IPS DF 4.7 (cell line): ENCODE data around the gene ZNF20.

Experiments
- DNase-seq: peaks from one replicate; pipeline ENCODE4 v3.0.0-alpha.2; 2013; ENCODE audit warnings: low spot score; ENCODE audit errors: extremely low read depth

Gene ZNF20

DNA sequence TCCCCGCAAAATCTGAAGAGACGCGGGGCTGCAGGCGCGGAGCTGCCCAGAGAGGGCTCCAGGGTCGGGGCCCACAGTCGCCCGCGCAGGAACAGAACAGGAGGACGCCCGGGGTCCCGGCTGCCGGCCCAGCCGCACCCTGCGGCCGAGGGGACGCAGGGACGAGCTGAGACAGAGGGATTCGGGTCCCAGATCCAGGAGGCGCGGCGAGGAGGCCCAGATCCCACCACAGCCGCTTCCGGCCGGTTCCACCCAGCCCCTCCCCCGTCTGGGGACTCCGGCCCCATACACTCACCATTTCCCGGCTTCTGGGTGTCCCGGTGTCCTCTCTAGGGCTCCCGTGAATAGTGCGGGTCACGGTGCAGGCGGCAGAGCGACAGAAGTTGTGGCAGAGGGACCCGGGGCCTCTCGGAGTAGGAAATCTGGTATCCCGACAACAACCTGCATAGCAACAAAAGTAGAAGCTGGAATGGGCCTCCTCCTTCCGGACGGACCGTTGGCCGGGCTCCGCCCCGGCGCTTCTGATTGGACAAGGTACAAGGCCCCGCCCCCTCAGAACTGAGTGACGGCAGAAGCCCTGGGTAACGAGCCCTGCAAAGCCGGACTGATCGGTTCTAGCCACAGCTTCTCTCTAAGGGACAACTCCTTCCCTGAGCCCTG, at the start of gene ZNF20:
Gene ZNF20, minus strand, starts transcription at position 466 of the 660 bp plus-strand sequence. Its CDS starts 168 bp downstream, at position 298.
- no peak for DNase-seq

DNA sequence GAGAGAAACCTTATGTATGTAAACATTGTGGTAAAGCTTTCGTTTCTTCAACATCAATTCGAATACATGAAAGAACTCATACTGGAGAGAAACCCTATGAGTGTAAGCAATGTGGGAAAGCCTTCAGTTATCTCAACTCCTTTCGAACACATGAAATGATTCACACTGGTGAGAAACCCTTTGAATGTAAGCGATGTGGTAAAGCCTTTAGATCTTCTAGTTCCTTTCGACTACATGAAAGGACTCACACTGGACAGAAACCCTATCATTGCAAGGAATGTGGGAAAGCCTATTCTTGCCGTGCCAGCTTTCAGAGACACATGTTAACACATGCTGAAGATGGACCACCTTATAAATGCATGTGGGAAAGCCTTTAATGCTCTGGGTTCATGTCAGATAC, 47.5 kb upstream of the ZNF20 start:
- no peak for DNase-seq

DNA sequence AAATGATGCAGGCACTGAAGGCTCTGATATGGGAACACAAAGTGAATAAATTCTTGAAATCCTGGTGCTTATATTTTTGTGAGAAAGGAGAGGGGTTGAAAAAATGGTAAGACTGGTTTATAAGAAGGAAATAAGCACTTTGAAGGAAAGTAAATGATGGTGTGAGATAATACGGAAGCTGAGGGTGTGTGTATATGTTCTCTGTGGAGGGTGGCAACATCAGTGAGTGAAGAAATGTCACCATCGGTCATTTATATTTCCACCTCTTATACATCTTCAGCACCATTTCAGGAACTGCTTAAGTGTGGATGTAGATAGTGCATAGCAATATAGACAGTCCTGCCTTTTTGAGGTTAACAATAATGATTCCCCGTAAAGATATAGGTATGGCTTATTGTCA, 40.2 kb upstream of the ZNF20 start:
- DNase-seq, result no peak

DNA sequence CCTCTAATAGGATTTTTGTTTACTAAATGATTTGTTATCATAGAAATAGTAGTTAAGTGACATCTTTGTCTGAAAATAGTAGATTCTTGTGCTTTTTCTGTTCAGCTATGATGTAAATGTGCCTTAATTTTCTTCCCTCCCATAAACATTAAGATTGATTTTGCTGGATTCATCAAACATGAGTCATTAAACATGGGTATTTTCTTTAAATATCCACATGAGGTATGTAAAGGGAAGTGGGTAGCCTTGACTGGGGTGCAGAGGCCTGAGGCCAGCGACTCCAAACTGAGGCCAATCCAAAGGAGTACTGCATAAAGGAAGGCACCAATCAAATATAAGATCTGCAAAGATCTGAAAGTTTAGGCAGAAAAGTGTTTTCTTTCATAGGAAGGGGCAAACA, 26.5 kb upstream of the ZNF20 start:
- no peak for DNase-seq

DNA sequence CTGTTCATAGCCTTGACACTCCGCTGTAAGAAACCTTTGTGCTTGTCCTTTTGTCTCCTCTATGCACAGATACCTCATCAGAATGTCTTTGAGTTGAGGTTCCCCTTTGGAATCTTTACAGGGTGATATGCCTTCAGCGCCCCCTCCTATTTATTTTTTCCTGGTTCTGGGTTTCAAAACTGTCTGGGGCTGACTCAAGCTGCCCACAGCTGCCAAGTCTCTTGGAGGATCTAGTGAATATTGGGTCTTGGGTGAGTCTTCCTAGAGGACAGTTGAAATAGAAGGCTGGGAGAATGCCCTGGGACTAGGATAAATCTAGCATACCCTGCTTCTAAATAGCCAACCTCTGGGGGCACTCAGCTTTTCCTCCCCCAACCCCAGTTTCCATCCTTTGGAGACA, 23.7 kb upstream of the ZNF20 start:
- DNase-seq, result no peak

DNA sequence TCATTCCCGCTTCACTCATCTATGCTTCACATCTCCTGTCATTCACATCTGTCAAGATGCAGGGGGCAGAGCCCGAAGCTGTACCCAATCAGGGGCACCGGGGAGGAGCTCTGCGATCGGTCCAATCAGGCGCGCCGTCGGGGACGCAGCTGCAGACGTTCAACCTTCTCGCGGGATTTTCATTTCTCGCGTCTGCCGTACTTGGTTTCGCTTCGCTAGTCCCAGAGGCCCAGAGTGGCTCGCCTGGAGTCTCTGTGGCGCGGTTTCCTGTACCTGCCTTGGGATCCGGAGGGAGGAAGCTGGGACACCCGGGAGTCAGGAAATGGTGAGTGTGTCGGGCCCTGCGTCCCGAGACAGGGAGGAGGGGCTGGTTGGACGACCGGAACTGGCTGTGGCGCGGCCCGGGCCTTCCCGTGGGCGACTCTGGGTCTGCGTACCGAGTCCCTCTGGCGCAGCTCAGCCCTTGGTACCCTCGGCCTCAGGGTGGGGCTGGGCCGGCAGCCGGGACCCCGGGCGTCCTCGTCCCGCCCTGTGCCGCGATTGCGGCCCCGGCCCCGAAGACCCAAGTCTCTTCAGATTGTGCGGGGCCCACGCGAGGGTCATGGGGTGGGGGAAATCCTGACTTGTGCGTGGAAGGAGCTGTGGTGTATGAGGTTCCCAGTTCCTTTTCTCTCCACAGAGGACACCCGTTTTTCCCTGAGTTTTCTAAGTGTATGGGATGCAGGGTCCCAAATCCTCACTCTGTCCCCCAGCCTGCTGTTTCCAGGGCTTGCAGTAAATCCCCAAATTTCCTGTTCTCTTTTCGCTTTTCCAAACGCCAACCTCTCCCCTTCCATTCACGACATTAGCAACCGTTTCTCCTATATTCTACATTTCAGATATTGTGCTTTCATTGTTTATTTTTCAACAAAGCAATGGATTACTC, 23.0 kb upstream of the ZNF20 start, which contains the start of gene ZNF136:
Gene ZNF136, plus strand, starts transcription at position 215 of the 925 bp plus-strand sequence. Its CDS starts 108 bp downstream, at position 323.
- DNase-seq, result no peak

DNA sequence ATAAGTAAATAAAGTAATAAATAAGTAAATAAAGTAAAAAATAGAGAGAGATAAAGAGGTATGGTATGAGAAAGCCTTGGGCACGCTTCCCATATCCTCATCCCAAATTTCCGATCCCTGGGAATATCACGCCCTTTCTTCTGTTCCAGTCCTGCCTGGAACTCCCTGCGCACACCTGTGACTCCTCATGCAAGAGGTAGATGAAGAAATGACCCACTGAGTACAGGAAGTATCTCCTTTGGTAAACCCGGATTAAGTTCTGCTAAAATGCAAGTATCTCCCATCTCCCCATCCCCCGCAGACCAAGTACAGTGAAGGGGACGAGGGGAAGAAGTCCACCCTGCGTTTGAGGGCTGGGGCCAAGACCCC, 22.3 kb upstream of the ZNF20 start:
- DNase-seq, result no peak

DNA sequence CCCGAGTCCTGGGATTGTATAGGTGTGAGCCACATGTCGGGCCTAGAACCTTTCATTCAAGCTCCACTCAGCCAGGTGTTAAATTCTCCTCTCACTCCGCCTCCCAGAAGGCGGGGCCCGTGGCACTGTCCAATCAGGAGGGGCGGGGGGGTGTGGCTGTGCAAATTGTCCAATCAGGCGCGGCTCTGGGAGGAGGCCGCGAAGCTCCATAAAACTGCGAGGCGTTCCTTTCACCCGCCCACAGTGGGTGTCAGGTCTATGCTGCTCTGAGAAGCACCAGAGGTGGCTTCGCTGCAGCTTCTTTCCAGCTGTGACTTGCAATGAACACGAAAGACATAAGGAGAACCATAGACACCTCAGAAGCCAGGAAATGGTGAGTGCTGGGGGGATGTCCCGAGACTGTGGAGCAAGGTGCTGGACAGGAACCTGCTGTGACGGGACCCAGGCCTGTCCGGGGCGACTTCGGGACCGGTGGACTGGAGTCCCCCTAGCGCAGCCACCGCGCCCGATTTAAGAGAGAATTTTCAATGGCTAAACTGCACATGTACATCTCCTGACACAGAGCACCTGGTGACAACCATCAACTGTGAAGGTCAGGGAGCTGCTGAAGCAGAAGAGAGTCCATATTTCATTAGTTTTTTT, 19.7 kb upstream of the ZNF20 start:
- DNase-seq, result no peak

DNA sequence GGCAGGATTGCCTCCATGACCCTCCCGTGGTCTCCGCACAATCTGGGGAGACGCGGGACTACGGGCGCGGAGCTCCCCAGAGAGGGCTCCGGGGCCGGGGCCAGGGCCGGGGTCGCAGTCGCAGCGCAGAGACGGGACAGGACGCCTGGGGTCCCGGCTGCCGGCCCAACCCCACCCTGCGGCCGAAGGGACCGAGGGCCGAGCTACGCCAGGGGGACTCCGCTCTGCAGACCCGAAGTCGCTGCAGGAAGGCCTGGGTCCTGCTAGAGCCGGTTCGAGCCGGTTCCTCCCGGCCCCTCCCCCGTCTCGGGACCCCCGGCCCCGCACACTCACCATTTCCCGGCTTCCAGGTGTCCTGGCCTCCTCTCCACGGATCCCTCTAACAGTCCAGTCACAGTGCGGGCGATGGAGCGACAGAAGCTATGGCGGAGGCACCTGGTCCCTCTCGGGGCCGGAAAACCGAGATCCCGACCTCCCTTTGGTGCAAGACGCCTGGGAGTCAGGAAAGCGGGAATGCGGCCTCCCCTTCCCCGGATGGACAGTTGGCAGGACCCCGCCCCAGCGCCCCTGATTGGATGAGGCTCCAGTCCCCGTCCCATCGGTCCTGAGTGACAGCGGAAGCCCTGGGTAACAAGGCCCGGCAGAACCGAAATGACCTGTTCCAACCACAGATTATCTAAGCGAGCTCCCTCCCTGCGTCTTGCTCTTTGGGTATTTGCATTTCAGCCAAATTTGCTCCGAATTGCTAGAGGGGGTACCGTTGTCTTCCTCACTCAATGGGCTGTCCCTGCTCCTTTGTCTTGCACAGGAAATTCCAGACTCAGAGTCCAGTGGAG, 16.3 kb upstream of the ZNF20 start, which contains the start of gene ZNF625:
Gene ZNF625, minus strand, starts transcription at position 512 of the 836 bp plus-strand sequence. Its CDS starts 176 bp downstream, at position 336.
- DNase-seq, result no peak

DNA sequence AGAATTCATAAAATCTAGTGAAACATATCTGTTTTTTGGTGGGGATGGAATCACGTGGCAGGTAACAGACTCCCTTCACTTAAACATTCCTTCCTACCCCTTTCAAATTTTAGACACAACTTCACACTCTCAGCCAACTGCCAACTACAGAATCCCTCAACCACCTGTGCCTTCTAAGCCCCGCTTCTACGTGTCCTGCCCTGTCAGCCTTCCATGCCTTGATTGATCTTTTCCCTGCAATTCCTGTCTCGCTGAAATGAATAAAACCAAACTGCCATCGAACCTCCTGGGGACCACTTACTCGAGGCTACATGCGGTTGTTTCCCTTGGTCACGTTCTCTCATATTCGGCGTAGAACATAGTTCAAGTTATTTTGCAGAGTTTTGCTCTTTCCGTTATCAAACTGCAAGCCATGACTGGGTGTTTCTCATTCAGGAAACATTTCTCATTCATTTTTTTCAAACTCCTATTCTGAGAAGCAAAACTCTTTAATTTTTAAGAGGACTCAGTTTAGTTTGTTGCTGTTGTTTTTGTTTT, 15.2 kb upstream of the ZNF20 start:
- no peak for DNase-seq

DNA sequence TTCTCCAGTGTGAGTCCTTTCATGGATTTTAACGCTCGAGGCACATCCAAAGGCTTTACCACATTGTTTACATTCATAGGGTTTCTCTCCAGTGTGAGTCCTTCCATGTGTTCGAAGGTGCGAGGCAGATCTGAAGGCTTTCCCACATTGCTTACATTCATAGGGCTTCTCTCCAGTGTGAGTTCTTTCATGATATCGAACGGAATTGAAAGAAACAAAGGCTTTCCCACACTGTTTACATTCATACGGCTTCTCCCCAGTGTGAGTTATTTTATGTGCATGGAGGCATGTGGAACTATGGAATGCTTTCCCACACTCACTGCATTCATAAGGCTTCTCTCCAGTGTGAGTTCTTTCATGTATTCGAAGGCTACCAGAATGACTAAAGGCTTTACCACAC, 5.2 kb upstream of the ZNF20 start:
- no peak for DNase-seq

DNA sequence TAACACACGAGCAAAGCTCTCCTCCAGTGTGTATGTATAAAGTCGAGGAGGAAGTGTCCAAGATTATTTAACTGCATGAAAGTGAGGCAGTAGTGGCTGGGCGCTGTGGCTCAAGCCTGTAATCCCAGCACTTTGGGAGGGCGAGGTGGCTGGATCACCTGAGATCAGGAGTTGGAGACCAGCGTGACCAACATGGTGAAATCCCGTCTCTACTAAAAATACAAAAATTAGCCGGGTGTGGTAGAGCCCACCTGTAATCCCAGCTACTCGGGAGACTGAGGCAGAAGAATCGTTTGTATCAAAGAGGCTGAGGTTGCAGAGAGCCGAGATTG, 1.2 kb upstream of the ZNF20 start:
- DNase-seq, result no peak

DNA sequence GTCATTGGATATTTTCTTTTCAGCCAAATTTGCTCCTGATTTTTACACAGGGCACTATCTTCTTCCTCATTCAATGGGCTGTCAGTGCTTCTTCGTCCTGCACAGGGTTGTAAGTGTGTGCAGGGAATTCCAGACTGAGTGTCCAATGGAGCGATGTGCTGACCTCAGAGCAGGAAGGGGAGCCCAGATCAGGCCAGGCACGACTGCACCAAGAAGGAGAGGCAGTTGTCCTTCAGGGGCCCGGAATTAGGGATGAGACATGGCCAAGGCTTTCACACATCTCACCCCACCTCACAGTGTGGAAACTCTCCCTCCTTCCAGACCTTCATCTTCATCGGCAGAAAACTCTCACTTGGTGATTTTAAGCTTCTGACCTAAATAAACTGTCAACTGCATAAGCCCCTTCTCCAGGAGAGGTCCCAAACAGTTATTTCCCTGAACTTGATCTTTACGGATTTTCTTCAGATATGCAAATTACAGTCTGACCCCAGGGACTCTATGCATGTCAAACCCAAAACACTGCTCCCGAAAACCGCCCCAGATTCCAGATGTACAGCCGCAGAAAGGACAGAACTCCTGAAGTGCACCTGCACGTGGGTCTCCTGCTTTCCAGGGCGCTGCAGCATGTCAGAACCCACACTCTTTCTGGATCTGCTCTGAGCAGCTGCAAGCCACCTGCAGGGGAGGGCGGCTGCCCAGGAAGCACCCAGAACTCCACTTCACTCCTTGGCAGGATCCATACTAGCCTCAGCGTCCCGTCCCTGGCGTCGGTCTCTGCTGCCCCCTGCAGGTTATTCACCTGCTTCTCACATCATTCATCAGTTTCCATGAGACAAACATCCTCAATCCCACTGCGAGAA, 625 bp upstream of the ZNF20 start:
- DNase-seq, result no peak

DNA sequence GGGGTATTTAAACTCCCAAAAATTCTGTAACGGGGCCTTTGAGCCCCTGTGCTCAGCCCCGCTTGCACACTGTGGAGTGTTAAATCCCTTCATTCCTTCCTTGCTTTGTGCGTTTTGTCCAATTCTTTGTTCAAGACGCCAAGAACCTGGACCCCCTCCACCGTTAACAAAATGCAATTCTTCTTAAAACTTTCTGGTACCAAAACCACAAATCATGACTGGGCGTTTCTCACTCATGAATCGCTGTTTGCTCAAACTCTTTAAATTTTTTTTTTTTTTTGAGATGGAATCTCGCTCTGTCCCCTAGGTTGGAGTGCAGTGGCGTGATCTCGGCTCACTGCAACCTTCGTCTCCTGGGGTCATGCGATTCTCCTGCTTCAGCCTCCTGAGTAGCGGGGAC, 881 bp downstream of the ZNF20 start:
- no peak for DNase-seq

DNA sequence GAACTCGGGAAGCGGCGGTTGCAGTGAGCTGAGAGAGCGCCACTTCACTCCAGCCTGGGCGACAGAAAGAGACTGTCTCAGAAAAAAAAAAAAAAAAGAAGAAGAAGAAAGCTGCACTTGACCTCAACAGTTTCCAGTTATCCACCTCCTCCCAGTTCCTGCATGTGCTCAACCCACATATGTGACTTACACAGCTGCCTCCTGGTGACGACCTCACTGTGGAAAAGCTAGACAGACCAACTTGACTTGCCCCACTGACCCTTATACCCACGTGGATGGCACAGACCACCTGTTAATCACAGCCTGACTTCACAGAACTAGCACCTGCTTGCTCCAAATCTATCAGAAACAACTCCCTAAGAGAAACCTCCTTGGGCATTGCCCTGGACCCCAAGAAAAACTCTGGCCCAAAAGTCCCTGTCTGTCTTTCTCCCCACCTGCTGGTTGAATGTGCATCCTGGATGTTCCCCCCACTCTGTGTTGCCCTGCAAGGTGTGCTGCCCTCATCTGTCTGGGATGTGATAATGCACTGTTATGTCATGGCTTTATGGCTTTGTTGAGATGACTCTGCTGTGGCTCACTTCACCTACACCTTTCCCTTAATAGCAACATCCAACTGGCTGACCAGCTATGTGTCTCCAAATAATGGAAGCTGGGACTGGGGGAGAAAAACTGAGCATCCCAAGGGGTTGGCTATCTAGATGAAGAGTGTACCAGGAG, 2.8 kb downstream of the ZNF20 start:
- DNase-seq, result no peak

DNA sequence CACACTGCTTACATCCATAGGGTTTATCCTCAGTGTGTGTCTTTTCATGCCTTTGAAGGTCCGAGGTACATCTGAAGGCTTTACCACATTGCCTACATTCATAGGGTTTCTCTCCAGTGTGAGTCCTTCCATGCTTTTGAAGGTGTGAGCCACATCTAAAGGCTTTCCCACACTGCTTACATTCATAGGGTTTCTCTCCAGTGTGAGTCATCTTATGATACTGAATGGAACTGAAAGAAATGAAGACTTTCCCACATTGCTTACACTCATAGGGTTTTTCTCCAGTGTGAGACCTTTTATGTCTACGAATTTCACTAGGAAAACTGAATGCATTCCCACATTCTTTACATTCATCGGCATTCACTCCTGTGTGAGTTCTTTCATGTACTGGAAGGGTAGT, 7.1 kb downstream of the ZNF20 start:
- no peak for DNase-seq

DNA sequence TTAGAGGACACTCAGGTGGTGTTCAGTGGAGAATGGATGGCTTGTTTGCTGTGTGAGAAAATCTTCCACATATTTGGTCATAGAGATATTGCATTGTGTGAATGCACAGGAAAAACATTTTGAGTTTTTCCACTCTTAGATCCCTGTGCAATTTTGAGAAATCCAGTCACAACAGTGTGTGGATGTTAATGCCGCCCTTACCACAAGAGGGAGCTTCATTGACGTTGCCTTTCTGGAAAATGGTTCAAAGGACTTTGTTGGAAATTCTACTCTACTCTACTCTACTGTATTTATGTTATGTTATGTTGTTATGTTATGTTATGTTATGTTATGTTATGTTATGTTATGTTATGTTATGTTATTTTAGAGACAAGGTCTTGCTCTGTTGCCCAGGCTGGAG, 13.4 kb downstream of the ZNF20 start:
- DNase-seq, result no peak

DNA sequence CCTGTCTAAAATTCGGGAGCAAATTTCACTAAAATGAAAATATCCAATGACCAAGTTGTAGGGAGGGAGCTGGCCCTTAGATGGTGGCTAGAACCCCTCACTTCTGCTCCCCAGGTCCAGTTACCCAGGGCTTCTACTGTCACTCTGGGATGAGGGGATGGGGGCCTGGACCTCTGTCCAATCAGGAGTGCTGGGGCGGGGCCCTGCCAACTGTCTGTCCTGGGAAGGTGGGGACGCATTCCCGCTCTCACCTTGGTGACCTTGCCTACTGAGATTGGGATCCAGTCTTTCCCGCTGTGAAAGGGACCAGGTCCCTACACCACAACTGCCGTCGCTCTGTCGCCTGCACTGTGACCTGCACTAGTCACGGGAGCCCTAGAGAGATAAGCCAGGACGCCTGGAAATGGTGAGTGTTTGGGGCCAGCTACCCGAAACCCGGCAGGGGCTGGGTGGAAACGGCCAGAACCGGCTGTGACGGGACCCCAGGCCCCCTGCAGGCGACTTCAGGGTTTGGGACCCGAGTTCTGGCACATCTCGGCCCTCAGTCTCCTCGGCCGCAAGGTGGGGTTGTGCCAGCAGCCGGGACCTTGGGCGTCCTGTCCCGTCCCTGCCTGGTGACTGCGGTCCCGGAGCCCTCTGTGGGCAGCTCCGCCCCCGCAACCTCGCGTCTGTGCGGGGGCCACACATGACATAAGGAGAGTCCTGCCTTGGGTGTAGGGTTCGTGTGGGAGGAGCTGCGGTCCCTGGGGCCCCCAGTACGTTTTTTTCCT, 22.8 kb downstream of the ZNF20 start:
- no peak for DNase-seq

DNA sequence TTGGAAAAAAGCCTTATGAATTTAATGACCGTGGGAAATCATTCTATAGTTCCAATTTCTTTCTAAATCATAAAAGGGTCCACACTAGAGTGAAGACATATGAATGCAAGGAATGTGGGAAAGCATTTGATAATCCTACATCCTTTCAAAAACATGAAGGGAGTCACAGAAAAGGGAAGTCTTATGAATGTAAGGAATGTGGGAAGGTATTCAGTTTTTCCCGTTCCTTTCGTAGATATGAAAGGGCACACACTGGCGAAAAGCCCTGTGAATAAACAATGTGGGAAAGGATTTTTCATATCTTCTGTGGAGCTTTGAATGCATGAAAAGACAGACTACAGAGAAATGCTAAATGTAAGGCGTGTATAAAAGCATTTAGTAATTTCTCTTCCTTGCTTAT, 27.0 kb downstream of the ZNF20 start:
- DNase-seq, result no peak
